Left lobe of liver (tissue), 2 donors: ENCODE measurements around the gene SPTSSB. TPM values are rescaled to one million over a fixed set of nuclear protein-coding genes. Genes with fewer than 3 reads are reported as not detected.
A peak's percentile ranks its signal among the peaks of the same experiment; 100 is the strongest.

Experiments
- ATAC-seq: fragments of 200-7000 bp; cut with Tn5 transposase; one replicate; pipeline ENCODE4 v1.9.1; 2020; ENCODE audit warnings: mild to moderate bottlenecking, moderate library complexity
- DNase-seq: peaks from one replicate; pipeline ENCODE4 v3.0.0-alpha.2; 2020; ENCODE audit warnings: low spot score
- total RNA-seq: library from RNA; stranded (reverse); gene quantifications from one replicate; pipeline ENCODE4 v1.2.1, GENCODE V29; 2021
- donor health status: DM: no; HTN: no; CAD: no; lungs with moderate emphysema.
- donor health status: DM: no; HTN: yes; CAD: no.

SPTSSB gene
- total RNA-seq, 1 donor from 2014 or later: 0.18 TPM

GRCh38 chr3:161342629-161343028 is 28.7 kb downstream of the SPTSSB start:
- no peak for ATAC-seq
- DNase-seq: no peak

- DNase-seq (no peak), ATAC-seq (no peak)
These were observed 31.5 kb downstream of the SPTSSB start for GRCh38 chr3:161339517-161340500.

GRCh38 chr3:161337311-161337710 is 34.0 kb downstream of the SPTSSB start:
- ATAC-seq (no peak), DNase-seq (no peak)

GRCh38 chr3:161336661-161337060 is 34.7 kb downstream of the SPTSSB start:
- no peak for DNase-seq
- ATAC-seq: no peak

- no peak for ATAC-seq
- no peak for DNase-seq
These were observed 37.6 kb downstream of the SPTSSB start for GRCh38 chr3:161333696-161334095.

- no peak for DNase-seq
- ATAC-seq: no peak
These were observed 38.5 kb downstream of the SPTSSB start for GRCh38 chr3:161332792-161333191.

- ATAC-seq: no peak
- DNase-seq: no peak
These were observed 46.3 kb downstream of the SPTSSB start for GRCh38 chr3:161325059-161325458.

GRCh38 chr3:161323926-161324621 is 47.2 kb downstream of the SPTSSB start:
- no peak for DNase-seq
- ATAC-seq: no peak

GRCh38 chr3:161322781-161323568 is 48.3 kb downstream of the SPTSSB start:
- no peak for ATAC-seq
- DNase-seq: no peak

- no peak for ATAC-seq
- no peak for DNase-seq
These were observed 50.5 kb downstream of the SPTSSB start for GRCh38 chr3:161320837-161321236.

GRCh38 chr3:161319867-161320266 is 51.5 kb downstream of the SPTSSB start:
- DNase-seq (no peak), ATAC-seq (no peak)

- no peak for ATAC-seq
- DNase-seq: no peak
These were observed 54.2 kb downstream of the SPTSSB start for GRCh38 chr3:161317077-161317476.

- ATAC-seq (no peak), DNase-seq (no peak)
These were observed 55.2 kb downstream of the SPTSSB start for GRCh38 chr3:161316006-161316689.

GRCh38 chr3:161314836-161315395 is 56.4 kb downstream of the SPTSSB start:
- ATAC-seq: no peak
- DNase-seq: no peak

- DNase-seq: no peak
These were observed 60.5 kb downstream of the SPTSSB start for GRCh38 chr3:161310649-161311423.

GRCh38 chr3:161305095-161305991 is 66.0 kb downstream of the SPTSSB start:
- ATAC-seq (peak; percentile 47), DNase-seq (no peak)

More at GRCh38 chr3:161310649-161311423, 60.5 kb downstream of the SPTSSB start:
- ATAC-seq: no peak

- ATAC-seq (no peak), DNase-seq (no peak)
These were observed 74.5 kb downstream of the SPTSSB start for GRCh38 chr3:161296814-161297213.

GRCh38 chr3:161295325-161295724 is 76.0 kb downstream of the SPTSSB start:
- peak; percentile 47 for ATAC-seq

More at GRCh38 chr3:161295325-161295724, 76.0 kb downstream of the SPTSSB start:
- no peak for DNase-seq
